Dermis blood vessel endothelial cell (primary cell): ENCODE data around the gene OR13H1. TPM values are rescaled to one million over a fixed set of nuclear protein-coding genes. Genes with fewer than 3 reads are reported as not detected.
"Not testable (repeated sequence)": the region's sequence is repeated elsewhere in the genome, so short reads cannot be mapped to it uniquely, and the experiment has no call there.

Experiments
- DNase-seq: peaks from one replicate; pipeline ENCODE4 v3.0.0; 2010
- total RNA-seq: library from RNA; depleted of rRNA; stranded (reverse); fragments of >200 nt; gene quantifications from 2 replicates; pipeline ENCODE4 v1.2.3, GENCODE V29; 2014

Gene OR13H1, protein sequence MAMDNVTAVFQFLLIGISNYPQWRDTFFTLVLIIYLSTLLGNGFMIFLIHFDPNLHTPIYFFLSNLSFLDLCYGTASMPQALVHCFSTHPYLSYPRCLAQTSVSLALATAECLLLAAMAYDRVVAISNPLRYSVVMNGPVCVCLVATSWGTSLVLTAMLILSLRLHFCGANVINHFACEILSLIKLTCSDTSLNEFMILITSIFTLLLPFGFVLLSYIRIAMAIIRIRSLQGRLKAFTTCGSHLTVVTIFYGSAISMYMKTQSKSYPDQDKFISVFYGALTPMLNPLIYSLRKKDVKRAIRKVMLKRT
- total RNA-seq = not detected in 2 replicates

DNA sequence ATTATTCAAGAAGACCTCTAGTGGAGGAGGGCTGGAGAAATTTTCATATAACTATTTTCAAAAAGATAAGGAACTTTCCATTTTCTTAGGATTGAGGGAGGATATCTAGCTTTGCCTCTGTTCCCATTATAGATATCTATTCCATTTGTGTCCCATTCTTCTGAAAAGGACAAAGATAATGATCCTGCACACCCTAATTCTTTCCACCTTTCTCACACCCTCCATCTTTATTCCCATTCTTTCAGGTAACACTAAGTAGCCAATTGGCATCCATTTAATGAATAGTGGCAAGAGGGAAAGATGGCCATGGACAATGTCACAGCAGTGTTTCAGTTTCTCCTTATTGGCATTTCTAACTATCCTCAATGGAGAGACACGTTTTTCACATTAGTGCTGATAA, at the start of gene OR13H1:
Gene OR13H1 (plus strand): TSS at position 301 of the 400 bp plus-strand sequence. CDS start 0 bp downstream, at position 301.
- no peak for DNase-seq

DNA sequence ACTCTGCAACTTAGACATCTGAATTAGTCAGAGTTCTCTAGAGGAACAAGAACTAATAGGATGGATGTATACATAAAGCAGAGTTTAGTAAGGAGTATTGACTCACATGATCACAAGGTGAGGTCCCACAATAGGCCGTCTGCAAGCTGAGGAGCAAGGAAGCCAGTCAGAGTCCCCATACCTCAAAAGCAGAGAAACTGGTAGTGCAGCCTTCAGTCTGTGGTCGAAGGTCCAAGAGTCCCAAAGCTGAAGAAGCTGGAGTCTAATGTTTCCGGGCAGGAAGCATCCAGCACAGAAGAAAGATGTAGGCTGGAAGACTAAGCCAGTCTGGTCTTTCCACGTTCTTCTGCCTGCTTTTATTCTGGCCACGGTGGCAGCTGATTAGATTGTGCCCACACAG, 42.3 kb upstream of the OR13H1 start:
- DNase-seq = not testable (repeated sequence)

DNA sequence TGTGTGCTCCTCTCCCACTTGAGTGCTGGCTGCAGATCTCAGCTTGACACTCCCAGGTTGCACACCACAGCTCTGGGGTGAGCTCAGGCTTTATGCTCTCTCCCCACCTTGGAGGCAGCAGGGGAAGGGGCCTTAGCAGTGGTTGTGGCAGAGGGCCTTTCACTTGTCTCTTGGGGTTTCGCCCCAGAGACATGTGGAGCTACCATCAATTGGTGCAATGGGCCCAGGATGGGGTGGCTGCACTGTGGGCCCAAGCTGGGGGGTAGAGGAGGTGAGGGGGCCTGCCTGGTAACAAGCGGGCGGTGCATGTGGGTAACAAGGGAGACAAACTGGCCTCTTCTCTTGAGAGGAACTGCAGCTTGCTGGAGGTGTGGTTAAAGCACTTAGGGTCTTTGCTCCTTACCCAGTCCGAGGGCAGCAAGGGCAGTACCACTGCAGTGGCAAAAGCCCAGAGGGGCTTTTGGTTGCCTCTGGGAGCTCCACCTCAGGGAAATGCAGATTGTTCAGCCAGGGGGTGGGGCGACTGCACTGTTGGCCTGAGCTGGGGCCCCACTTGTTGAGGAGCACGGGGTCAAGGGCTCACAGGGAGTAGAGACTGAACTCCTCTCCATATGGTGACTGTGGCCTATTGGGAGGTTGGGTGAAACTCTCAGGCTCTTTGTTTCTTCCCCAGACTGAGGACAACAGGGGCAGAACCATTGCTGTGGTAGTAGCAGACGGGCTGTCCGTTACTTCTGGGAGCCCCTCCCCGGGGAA, 30.5 kb upstream of the OR13H1 start:
- DNase-seq = no peak

DNA sequence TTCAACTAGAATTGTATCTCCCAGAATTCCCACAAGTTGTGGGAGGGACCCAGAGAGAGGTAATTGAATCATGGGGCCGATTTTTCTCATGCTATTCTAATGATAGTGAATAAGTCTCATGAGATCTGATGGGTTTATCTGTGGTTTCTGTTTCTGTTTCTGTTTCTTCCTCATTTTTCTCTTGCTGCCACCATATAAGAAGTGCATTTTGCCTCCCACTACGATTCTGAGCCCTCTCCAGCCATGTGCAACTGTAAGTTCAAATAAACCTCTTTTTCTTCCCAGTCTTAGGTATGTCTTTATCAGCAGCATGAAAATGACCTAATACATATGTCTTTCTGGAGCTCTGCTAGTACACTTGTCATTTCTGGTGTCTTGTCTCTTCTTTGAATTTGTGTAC, 22.1 kb upstream of the OR13H1 start:
- no peak for DNase-seq

DNA sequence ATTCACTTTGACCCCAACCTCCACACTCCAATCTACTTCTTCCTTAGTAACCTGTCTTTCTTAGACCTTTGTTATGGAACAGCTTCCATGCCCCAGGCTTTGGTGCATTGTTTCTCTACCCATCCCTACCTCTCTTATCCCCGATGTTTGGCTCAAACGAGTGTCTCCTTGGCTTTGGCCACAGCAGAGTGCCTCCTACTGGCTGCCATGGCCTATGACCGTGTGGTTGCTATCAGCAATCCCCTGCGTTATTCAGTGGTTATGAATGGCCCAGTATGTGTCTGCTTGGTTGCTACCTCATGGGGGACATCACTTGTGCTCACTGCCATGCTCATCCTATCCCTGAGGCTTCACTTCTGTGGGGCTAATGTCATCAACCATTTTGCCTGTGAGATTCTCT, 344 bp downstream of the OR13H1 start:
- DNase-seq = no peak

DNA sequence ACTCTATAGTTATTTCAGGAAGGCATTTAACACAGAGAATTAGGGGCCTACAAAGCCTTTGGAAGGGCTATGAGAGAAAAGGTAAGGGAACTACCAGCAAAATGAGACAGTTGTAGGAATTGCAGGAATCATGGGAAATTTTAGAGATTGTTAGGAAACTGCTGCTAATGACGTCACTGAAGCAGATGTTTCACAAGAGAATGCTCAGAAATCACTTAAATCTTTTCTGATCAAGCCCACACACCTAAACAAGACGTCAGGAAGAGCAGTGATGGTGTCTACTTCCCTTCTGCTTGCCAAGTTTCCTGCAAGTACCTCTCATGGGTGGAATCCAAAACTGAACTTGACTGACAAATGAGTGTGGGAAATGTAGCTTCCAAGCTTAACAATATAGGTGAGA, 5.1 kb downstream of the OR13H1 start:
- DNase-seq = no peak

DNA sequence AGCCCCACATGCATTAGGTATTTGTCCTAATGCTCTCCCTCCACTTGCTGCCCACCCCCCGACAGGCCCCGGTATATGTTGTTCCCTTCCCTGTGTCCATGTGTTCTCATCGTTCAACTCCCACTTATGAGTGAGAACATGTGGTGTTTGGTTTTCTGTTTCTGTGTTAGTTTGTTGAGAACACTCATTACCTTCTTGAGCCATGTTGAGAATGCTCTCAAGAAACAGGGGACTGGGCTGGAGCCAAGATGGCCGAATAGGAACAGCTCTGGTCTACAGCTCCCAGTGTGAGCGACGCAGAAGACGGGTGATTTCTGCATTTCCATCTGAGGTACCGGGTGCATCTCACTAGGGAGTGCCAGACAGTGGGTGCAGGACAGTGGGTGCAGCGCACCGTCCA, 8.6 kb downstream of the OR13H1 start:
- DNase-seq = not testable (repeated sequence)

DNA sequence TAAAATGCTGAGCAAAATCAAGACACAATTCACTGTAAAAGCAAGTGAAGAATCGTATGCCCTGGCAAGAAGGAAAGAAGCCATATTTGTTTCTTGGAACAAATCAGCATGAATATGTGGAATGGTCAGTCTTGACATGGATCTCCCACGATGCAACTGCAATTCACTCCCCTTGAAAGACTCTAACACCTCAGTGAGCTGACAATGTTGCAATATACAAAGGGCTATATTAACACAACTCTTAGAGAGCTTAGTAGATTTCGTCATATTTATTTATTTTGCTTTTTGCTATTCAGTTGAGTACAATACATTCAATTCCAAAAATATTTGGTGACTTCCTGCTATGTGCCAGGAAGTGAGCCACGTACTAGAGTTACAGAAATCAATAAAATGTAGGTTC, 14.7 kb downstream of the OR13H1 start:
- DNase-seq = no peak

DNA sequence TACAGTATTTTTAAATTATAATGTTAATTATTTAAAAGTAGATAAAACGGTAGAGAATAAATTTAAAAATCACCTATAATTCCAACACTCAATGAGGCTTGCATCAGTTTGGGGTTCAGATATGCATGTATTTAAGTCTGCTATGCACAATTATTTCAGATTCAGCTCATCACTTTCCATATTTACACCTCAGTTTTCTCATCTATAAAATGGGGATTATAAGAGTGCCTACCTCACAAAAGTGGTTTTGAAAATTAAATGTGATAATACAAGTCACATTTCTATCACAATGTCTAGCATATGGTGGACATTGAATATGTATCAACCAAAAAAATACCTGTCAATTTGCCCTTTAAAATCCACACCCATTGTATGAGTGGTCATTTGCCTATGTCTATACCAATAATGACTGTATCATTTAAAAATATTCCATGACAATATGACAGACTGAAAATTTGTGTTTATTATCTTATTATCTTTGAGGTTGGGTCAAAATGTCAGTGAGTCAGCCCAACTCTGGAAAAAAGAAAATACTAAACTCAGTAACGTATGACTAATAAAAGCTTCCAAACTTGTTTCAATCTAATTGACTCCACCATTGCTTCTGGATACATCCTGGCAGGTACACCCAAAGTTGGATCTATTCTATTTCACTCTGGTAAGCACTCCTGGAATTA, 20.8 kb downstream of the OR13H1 start:
- DNase-seq = no peak

DNA sequence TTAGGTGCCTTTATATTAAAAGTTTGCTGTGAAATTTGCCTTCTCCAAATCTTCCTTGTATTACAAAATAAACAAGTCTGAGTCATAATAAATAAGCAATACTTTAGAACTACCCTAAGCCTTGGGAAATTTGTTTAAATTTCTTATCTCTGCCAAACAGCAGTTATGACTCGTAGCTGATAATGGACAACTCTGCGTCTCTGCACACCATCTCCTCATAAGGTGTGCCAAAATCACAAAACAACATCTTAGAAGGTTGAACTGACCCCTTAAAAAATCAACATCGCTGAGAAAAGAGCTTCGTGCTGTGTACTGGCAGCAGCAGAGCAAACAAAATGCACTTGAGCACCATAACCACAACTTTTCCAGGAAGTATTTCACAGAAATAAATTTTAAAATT, 22.0 kb downstream of the OR13H1 start:
- DNase-seq = no peak

DNA sequence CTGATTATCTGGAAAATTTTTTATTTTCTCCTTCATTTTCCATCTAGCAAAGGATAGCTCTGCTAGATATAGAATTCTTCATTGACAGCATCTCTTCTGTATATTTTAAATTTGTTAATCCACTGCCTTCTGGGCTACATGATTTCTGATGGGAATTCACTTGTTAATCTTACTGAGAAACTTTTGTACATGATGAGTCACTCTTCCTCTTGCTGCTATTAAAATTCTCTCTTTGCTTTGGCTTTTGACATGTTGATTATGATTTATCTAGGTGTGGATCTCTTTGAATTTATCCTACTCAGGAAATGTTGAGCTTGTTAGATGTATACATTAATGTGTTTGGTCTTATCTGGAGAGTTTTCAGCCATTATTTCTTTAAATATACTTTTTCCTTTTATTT, 27.5 kb downstream of the OR13H1 start:
- DNase-seq = no peak

DNA sequence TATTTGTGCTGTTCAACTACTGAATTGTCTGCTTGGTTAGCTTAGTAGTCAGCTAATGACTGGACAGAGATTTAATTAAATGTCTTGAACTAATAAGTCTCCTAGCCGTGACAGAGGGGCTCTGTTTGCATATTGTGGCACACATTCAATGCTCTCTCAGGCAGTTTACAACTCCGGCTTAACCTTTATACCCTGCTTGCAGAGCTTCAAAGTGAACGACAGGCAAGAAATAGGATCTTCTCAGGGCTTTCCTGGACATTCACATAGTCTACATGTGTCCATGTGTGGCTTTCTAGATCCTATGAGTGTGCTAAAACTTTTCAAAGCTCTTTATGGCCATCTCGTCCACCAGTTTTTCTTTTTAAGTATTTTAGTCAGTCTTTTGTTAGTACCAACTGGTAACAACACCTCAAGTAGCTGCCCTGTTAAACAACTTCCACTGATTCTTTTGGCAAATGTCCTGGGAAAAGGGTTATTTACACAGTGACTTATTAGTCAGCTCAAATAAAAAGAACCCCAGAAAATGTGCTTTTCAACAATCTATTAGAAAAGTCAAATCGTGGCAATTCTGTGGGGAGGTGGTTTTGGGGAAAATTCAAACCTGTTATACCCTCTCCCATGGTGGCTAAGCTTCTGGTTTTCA, 28.6 kb downstream of the OR13H1 start:
- DNase-seq = no peak

DNA sequence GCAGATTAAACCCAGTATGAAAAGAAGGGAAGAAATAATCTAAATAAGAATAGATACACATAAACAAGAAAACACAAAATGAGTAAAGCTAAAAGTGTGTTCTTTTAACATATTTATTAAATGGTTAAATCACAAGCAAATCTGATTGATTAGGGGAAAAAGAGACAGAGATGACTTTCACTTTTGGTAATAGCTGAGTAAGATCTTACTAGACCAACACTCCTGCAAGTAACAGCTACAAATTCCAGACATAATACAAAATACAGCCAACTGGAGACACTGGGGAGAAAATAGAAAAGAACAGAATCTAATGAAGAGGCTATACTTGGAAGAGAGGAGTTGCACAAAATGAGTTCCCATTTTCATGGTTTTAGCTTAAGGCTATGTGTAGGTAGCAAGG, 33.5 kb downstream of the OR13H1 start:
- no peak for DNase-seq

DNA sequence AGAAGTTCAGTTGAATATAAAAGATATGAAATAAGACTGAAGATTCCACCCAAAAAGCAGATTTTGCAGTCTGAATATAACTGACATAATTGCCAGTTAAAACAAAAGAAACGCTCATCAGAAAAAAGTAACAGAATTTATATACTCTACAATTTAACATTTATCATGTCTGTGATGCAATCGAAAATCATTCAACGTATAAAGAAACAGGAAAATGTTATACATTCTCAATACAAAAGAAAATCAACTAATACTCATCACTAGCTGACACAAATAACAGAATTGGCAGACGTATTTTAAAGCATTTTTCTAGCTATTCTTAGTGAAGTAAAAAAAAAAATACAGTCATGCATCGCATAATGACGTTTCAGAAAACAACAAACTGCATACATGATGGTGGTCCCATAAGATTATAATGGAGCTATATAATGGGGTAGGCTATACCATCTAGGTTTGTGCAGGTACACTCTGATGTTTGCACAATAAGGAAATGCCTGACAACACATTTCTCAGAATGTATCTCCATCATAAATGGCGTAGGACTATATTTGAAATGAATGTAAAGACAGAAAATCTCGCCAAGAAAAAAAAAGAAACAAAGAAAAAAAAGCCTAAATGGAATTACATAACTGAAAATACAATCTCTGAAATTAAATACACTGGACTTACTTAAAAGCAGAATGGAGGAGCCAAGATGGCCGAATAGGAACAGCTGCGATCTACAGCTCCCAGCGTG, 34.3 kb downstream of the OR13H1 start:
- no peak for DNase-seq

DNA sequence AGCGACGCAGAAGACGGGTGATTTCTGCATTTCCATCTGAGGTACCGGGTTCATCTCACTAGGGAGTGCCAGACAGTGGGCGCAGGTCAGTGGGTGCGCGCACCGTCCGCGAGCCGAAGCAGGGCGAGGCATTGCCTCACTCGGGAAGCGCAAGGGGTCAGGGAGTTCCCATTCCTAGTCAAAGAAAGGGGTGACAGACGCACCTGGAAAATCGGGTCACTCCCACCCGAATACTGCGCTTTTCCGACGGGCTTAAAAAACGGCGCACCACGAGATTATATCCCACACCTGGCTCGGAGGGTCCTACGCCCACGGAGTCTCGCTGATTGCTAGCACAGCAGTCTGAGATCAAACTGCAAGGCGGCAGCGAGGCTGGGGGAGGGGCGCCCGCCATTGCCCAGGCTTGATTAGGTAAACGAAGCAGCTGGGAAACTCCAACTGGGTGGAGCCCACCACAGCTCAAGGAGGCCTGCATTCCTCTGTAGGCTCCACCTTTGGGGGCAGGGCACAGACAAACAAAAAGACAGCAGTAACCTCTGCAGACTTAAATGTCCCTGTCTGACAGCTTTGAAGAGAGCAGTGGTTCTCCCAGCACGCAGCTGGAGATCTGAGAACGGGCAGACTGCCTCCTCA, 35.0 kb downstream of the OR13H1 start:
- not testable (repeated sequence) for DNase-seq

DNA sequence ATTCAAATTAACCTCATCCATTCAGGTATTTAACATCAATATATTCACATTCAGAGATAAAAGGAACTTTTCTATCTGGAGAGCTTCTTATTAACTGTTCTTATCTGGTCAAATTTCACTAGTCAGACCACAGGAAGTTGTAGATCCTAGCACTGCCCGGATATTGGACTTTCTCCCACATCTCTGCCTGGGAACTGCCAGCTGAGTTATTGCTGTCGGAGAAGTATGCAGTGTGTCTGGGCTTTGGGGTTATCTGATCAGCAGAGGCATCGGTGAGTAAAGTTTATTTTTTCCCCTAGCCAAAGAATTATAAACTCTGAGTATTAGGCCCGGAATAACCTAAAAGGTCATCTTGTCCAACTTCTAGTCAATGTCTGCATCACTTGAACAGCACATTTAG, 45.1 kb downstream of the OR13H1 start:
- no peak for DNase-seq
